Urinary bladder (tissue), 4 donors: ENCODE measurements around the gene RETSAT. TPM values are rescaled to one million over a fixed set of nuclear protein-coding genes. Genes with fewer than 3 reads are reported as not detected.
"Not testable (repeated sequence)": the region's sequence is repeated elsewhere in the genome, so short reads cannot be mapped to it uniquely, and the experiment has no call there.

ENCODE experiments used
- DNase-seq: peaks from one replicate; pipeline ENCODE4 v3.0.0-alpha.2; 2015; ENCODE audit errors: extremely low spot score
- H3K27ac ChIP-seq: one replicate; pipeline ENCODE4 v1.5.1; 2013; ENCODE audit warnings: low read depth, mild to moderate bottlenecking, moderate library complexity
- H3K36me3 ChIP-seq: one replicate; pipeline ENCODE4 v1.6.1; 2013; ENCODE audit warnings: mild to moderate bottlenecking, moderate library complexity; ENCODE audit not compliant: insufficient read depth
- H3K4me1 ChIP-seq: one replicate; pipeline ENCODE4 v1.6.1; 2013; ENCODE audit warnings: mild to moderate bottlenecking, moderate library complexity; ENCODE audit not compliant: insufficient read depth
- H3K4me3 ChIP-seq: one replicate; pipeline ENCODE4 v1.5.1; 2013; ENCODE audit warnings: low read depth, low read length
- WGBS: extraction: QIAGEN DNeasy Blood & Tissue Kit; methylation state at CpG from one replicate; pipeline ENCODE4 v1.1.7; 2013; 5-methylcytosine and 5-hydroxymethylcytosine counted together
- polyA plus RNA-seq: library from polyadenylated mRNA; stranded (reverse); fragments of 200-250 nt; gene quantifications from one replicate; pipeline ENCODE4 v1.2.3, GENCODE V29; 2013
- total RNA-seq: library from RNA; depleted of rRNA; stranded (reverse); fragments of >200 nt; gene quantifications from one replicate; pipeline ENCODE4 v1.2.3, GENCODE V29; 2014
- donor health status: healthy with polysubstance abuse.
- donor health status: healthy.

Gene RETSAT
- total and polyA plus RNA-seq, 2 donors, result 22.5 to 34.4 TPM

- no peak overlapping the region for H3K27ac ChIP-seq
- peaks cover 4% of the 10 kb centered on the region for H3K36me3 ChIP-seq
- H3K4me3 ChIP-seq, result no peak overlapping the region
- 93% methylated on average over 4 of the region's 4 CpGs for WGBS
- no peak for DNase-seq
- H3K4me1 ChIP-seq, result no peaks in the 10 kb centered on the region
These were observed 39.5 kb upstream of the RETSAT start for GRCh38 chr2:85393836-85394235.

GRCh38 chr2:85390941-85391669 is 36.8 kb upstream of the RETSAT start:
- WGBS, result 77% methylated on average over 11 of the region's 11 CpGs
- peaks cover 4% of the 10 kb centered on the region for H3K36me3 ChIP-seq
- H3K4me3 ChIP-seq, result no peak overlapping the region

GRCh38 chr2:85388878-85389538 is 34.7 kb upstream of the RETSAT start:
- H3K36me3 ChIP-seq, result peaks cover 4% of the 10 kb centered on the region
- WGBS, result 86% methylated on average over 9 of the region's 9 CpGs
- H3K27ac ChIP-seq, result no peak overlapping the region
- DNase-seq, result no peak
- no peaks in the 10 kb centered on the region for H3K4me1 ChIP-seq
- H3K4me3 ChIP-seq, result no peak overlapping the region

More at GRCh38 chr2:85390941-85391669, 36.8 kb upstream of the RETSAT start:
- Histone ChIP-seq H3K4me1 (no peaks in the 10 kb centered on the region), H3K27ac (no peak overlapping the region)
- DNase-seq, result no peak

GRCh38 chr2:85387754-85388153 is 33.4 kb upstream of the RETSAT start:
- WGBS, result 90% methylated on average over 2 of the region's 2 CpGs
- Histone ChIP-seq H3K4me3 (no peak overlapping the region), H3K36me3 (peaks cover 4% of the 10 kb centered on the region), H3K4me1 (no peaks in the 10 kb centered on the region), H3K27ac (no peak overlapping the region)
- no peak for DNase-seq

GRCh38 chr2:85385746-85386145 is 31.4 kb upstream of the RETSAT start:
- Histone ChIP-seq H3K4me3 (no peak overlapping the region), H3K36me3 (no peaks in the 10 kb centered on the region), H3K27ac (no peak overlapping the region), H3K4me1 (no peaks in the 10 kb centered on the region)
- no peak for DNase-seq
- 80% methylated on average over 2 of the region's 2 CpGs for WGBS

GRCh38 chr2:85383850-85384249 is 29.5 kb upstream of the RETSAT start:
- DNase-seq, result no peak
- Histone ChIP-seq H3K27ac (no peak overlapping the region), H3K4me3 (no peak overlapping the region), H3K4me1 (no peaks in the 10 kb centered on the region), H3K36me3 (no peaks in the 10 kb centered on the region)
- 88% methylated on average over 4 of the region's 4 CpGs for WGBS

GRCh38 chr2:85383151-85383550 is 28.8 kb upstream of the RETSAT start:
- not testable (repeated sequence) for H3K4me3 ChIP-seq, H3K27ac ChIP-seq, DNase-seq, H3K4me1 ChIP-seq, H3K36me3 ChIP-seq
- WGBS, result 89% methylated on average over 5 of the region's 5 CpGs

- Histone ChIP-seq H3K4me1 (no peaks in the 10 kb centered on the region), H3K36me3 (no peaks in the 10 kb centered on the region), H3K27ac (no peak overlapping the region), H3K4me3 (no peak overlapping the region)
- DNase-seq, result no peak
- WGBS, result 82% methylated on average over 1 of the region's 1 CpG
These were observed 25.7 kb upstream of the RETSAT start for GRCh38 chr2:85380048-85380447.

GRCh38 chr2:85378257-85378656 is 23.9 kb upstream of the RETSAT start:
- Histone ChIP-seq H3K36me3 (no peaks in the 10 kb centered on the region), H3K27ac (no peak overlapping the region), H3K4me1 (no peaks in the 10 kb centered on the region), H3K4me3 (no peak overlapping the region)
- DNase-seq, result no peak
- 87% methylated on average over 5 of the region's 5 CpGs for WGBS

- Histone ChIP-seq H3K36me3 (no peaks in the 10 kb centered on the region), H3K4me1 (no peaks in the 10 kb centered on the region), H3K4me3 (no peak overlapping the region), H3K27ac (no peak overlapping the region)
- WGBS, result 87% methylated on average over 11 of the region's 11 CpGs
- no peak for DNase-seq
These were observed 22.8 kb upstream of the RETSAT start for GRCh38 chr2:85377083-85377482.

- Histone ChIP-seq H3K4me3 (no peak overlapping the region), H3K27ac (no peak overlapping the region), H3K36me3 (no peaks in the 10 kb centered on the region), H3K4me1 (no peaks in the 10 kb centered on the region)
- no peak for DNase-seq
- 90% methylated on average over 5 of the region's 5 CpGs for WGBS
These were observed 22.1 kb upstream of the RETSAT start for GRCh38 chr2:85376291-85377065.

GRCh38 chr2:85371045-85371444 is 16.7 kb upstream of the RETSAT start:
- WGBS, result 97% methylated on average over 11 of the region's 11 CpGs
- no peaks in the 10 kb centered on the region for H3K4me1 ChIP-seq
- no peaks in the 10 kb centered on the region for H3K36me3 ChIP-seq
- H3K27ac ChIP-seq, result no peak overlapping the region
- no peak for DNase-seq
- H3K4me3 ChIP-seq, result no peak overlapping the region

- Histone ChIP-seq H3K27ac (no peak overlapping the region), H3K4me1 (no peaks in the 10 kb centered on the region), H3K36me3 (no peaks in the 10 kb centered on the region), H3K4me3 (no peak overlapping the region)
- WGBS, result 65% methylated on average over 5 of the region's 5 CpGs
- DNase-seq, result no peak
These were observed 15.2 kb upstream of the RETSAT start for GRCh38 chr2:85369500-85369899.

- no peak for DNase-seq
- no peaks in the 10 kb centered on the region for H3K4me1 ChIP-seq
- no peak overlapping the region for H3K4me3 ChIP-seq
- H3K27ac ChIP-seq, result no peak overlapping the region
- H3K36me3 ChIP-seq, result no peaks in the 10 kb centered on the region
These were observed 14.6 kb upstream of the RETSAT start for GRCh38 chr2:85368921-85369320.
